ENCODE results near the gene UBE2G1.

DNA sequence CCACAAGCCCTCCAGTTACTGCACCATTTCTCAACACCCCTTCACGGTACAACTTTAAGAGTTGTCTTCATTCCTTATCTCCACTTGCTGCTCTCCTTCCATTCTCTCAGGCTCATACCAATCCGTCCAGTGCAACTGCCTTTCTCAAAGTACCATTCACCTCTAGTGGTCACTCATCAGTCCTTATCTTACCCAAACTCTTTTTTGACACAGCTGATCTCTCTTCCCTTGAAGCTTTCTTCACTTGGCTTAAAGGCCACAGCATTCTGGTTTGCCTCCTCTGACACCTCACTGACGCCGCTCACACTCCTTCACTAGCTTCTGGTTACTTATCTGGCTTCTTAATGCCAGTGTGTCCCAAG lies 24.9 kb downstream of the UBE2G1 start:
- TF ChIP-seq CTCF (conservative IDR thresholded peaks at IDR 0.05) (no peak), ZFX (IDR thresholded peaks at IDR 0.05) (no peak)

Measured in C4-2B (cell line).